Ovary (tissue), 9 donors: ENCODE measurements around the gene CTNNBL1. TPM values are rescaled to one million over a fixed set of nuclear protein-coding genes. Genes with fewer than 3 reads are reported as not detected.

ENCODE experiments used
- DNase-seq, 5 donors: peaks; one replicate each; pipeline ENCODE4 v3.0.0-alpha.2; 2019 to 2020
- H3K27ac ChIP-seq, 2 donors: fragments of 200-600 bp; one replicate each; pipeline versions ENCODE4 v1.5.1 to v1.8.0; 2019 to 2022
- H3K27me3 ChIP-seq: fragments of 200-600 bp; one replicate; pipeline ENCODE4 v1.8.0; 2022
- H3K36me3 ChIP-seq: fragments of 200-600 bp; sonication (generic); one replicate; pipeline ENCODE4 v1.5.1; 2019
- H3K4me1 ChIP-seq: one replicate; pipeline ENCODE4 v1.8.1; 2013; ENCODE audit warnings: mild to moderate bottlenecking, moderate library complexity; ENCODE audit not compliant: insufficient read depth
- H3K4me3 ChIP-seq: fragments of 200-600 bp; sonication (generic); one replicate; pipeline ENCODE4 v1.5.1; 2017
- H3K9me3 ChIP-seq, 2 donors: fragments of 200-600 bp in 1 of 2; sonication (generic) in 1 of 2; one replicate each; pipeline versions ENCODE4 v1.5.1 to v1.8.1; 2013 to 2019; ENCODE audit warnings: mild to moderate bottlenecking in 1 of 2, moderate library complexity in 1 of 2
- CTCF ChIP-seq, 3 donors: fragments of 450-650 bp in 2 of 3; fragments of 200-600 bp in 1 of 3; IDR thresholded peaks; one replicate each; pipeline versions ENCODE4 v1.5.1 to v1.8.0; 2016 to 2022; ENCODE audit warnings: antibody characterized with exemption in 3 of 3, mild to moderate bottlenecking in 1 of 3
- EP300 ChIP-seq: sonication (generic); formaldehyde crosslinking; IDR thresholded peaks from one replicate; pipeline ENCODE4 v1.6.1; 2017; ENCODE audit warnings: antibody characterized with exemption
- POLR2A ChIP-seq: fragments of 450-650 bp; IDR thresholded peaks from one replicate; pipeline ENCODE4 v1.6.1; 2017; ENCODE audit warnings: antibody characterized with exemption, mild to moderate bottlenecking, moderate library complexity
- WGBS, 3 donors: extraction: QIAGEN DNeasy Blood & Tissue Kit in 1 of 3; methylation state at CpG; one replicate each; pipeline versions ENCODE4 v1.1.5 to v1.1.7; 2013 to 2017; 5-methylcytosine and 5-hydroxymethylcytosine counted together
- intact Hi-C, 4 donors: fragments of 100-400 bp; cut with DNase I; formaldehyde crosslinking; loops; one replicate each; pipeline versions ENCODE4 v1.11.0 to v1.15.1; 2022 to 2023
- polyA plus RNA-seq, 2 donors: library from polyadenylated mRNA; stranded (reverse); fragments of 200-250 nt in 1 of 2; fragments of 350-450 nt in 1 of 2; fragmentation: Illumina TruSeq in 1 of 2; extraction: RNeasy Lipid Tissue Mini Kit (QIAGEN cat#74804) in 1 of 2; gene quantifications; one replicate each; pipeline ENCODE4 v1.2.3, GENCODE V29; 2013 to 2014
- total RNA-seq, 7 donors: library from RNA; depleted of rRNA in 2 of 7; stranded (reverse); fragments of >200 nt in 2 of 7; fragmentation: NEBNext Ultra II Directional in 3 of 7; extraction: Animal tissue kit (Norgen Biotek cat#: 25700) in 3 of 7; gene quantifications; one replicate each; pipeline versions ENCODE4 v1.1.0 to v1.2.4, GENCODE V29; 2016 to 2023
- donor health status: DM: no; HTN: no; CAD: no; lungs with moderate emphysema.
- donor health status: DM: no; HTN: no; CAD: no.
- donor health status: Bipolar disorder and iron deficiency.
- donor health status: DM: yes; HTN: yes; CAD: no.
- donor health status: DM: no; HTN: no; CAD: no.
- donor health status: DM: yes; HTN: yes; CAD: no.

CTNNBL1 gene
- total and polyA plus RNA-seq, 9 donors, result 17.3 to 58.7 (median 42.3) TPM

DNA sequence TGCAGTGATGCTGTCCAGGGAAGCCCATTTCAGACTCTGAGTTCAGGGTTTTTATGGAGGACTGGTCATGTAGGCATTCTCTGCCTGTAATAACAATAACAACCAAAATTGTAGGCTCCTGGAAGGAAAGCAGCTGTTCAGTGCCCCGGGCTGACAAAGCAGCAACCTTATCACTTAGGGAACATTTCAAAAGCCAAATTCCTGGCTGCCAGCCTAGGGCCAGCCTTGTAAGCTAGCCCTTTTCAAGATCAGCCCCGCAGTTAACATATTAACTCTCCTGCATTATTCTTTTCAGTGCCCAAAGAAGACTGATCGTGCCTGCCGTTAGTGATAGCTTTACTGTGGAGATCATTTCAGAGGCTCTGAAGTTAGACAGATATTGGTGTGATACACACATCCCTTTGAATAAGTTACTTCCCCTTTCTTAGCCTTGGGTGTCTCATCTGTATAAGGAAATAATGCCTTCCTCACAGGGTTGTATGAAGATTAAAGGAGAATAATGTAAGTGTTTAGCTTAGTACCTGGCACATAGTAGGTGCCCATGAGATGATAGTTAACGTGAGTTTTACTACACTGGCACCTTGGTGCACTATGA, 44.1 kb downstream of the CTNNBL1 start:
- Histone ChIP-seq H3K4me1 (peaks cover 5% of the 10 kb centered on the region), H3K27ac (no peak overlapping the region), H3K27me3 (no peaks in the 10 kb centered on the region), H3K9me3 (peaks cover 0 to 6% of the 10 kb centered on the region in 2 donors), H3K36me3 (no peaks in the 10 kb centered on the region), H3K4me3 (no peak overlapping the region)
- intact Hi-C loops, result no loop called here
- TF ChIP-seq CTCF (IDR thresholded peaks at IDR 0.05) (no peak), EP300 (no peak), POLR2A (no peak)
- WGBS, 3 donors, result 66 to 78% (median 69%) methylated on average over 5 of the region's 5 CpGs
- DNase-seq, result no peak

- intact Hi-C loops, result no loop called here
- no peaks in the 10 kb centered on the region for H3K36me3 ChIP-seq
- no peak overlapping the region for H3K27ac ChIP-seq
Measured at GRCh38 chr20:37741055-37741454, 47.2 kb downstream of the CTNNBL1 start.

DNA sequence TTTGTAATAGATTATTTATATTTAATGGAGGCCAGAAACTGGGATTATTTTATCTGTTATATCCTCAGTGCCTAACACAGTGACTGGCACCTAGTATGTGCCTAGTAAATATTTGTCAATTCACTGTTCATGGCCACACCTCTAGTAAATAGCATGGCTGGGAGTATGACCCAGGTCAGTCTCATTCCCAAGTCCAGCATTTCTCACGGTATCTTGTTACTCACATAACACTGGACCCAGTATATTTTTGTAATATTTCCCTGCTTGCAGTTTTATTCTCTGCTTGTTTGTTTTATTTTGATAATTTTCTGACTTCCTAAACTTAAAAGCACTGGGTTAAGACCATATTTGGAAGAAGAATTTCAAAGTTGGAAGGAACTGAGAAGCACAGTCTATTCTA, 47.7 kb downstream of the CTNNBL1 start:
- 8 to 18% (median 15%) methylated on average over 1 of the region's 1 CpG for WGBS, 3 donors
- H3K4me1 ChIP-seq, result peaks cover 5% of the 10 kb centered on the region
- TF ChIP-seq POLR2A (no peak), EP300 (no peak), CTCF (IDR thresholded peaks at IDR 0.05) (no peak)
- no peak overlapping the region for H3K4me3 ChIP-seq
- no peak for DNase-seq
- H3K36me3 ChIP-seq, result no peaks in the 10 kb centered on the region
- no peak overlapping the region for H3K27ac ChIP-seq
- intact Hi-C loops, result no loop called here
- H3K9me3 ChIP-seq, result peaks cover 0 to 6% of the 10 kb centered on the region in 2 donors
- H3K27me3 ChIP-seq, result no peaks in the 10 kb centered on the region

More at GRCh38 chr20:37741055-37741454, 47.2 kb downstream of the CTNNBL1 start:
- 42 to 55% (median 51%) methylated on average over 3 of the region's 3 CpGs for WGBS, 3 donors
- no peaks in the 10 kb centered on the region for H3K27me3 ChIP-seq
- DNase-seq, result no peak
- peaks cover 5% of the 10 kb centered on the region for H3K4me1 ChIP-seq
- TF ChIP-seq POLR2A (no peak), CTCF (IDR thresholded peaks at IDR 0.05) (no peak), EP300 (no peak)
- no peak overlapping the region for H3K4me3 ChIP-seq
- H3K9me3 ChIP-seq, result peaks cover 0 to 6% of the 10 kb centered on the region in 2 donors

DNA sequence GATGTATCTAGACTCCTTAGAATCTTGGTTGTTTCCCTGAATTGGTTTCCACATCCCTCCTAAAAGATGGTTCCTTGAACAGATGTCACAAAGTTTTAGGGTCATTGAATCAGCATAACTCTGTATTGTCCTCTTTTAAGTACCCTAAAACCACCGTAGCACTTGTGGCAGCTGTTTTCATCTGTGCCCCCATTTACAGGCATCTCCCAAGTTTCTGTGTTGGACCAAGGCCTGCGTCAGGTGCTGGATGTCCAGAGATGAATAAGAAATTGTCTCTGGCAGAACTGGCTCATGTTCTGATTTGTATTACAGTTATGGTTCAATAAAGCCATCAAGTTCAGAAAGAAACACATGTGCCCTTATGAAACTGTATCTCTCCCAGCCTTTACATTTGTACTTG, 48.3 kb downstream of the CTNNBL1 start:
- WGBS, 3 donors, result 77 to 79% (median 78%) methylated on average over 2 of the region's 2 CpGs
- no peak for DNase-seq
- Histone ChIP-seq H3K4me3 (no peak overlapping the region), H3K9me3 (peaks cover 0 to 6% of the 10 kb centered on the region in 2 donors), H3K4me1 (peaks cover 5% of the 10 kb centered on the region), H3K27me3 (no peaks in the 10 kb centered on the region), H3K36me3 (no peaks in the 10 kb centered on the region), H3K27ac (no peak overlapping the region)
- intact Hi-C loops, result no loop called here
- no peak for TF ChIP-seq POLR2A
- no peak for TF ChIP-seq CTCF (IDR thresholded peaks at IDR 0.05)
- TF ChIP-seq EP300, result no peak
